SK-N-MC (cell line): ENCODE data around the gene TOX4.

Source experiments
- DNase-seq: peaks from one replicate; pipeline ENCODE4 v3.0.0-alpha.2; 2011; ENCODE audit warnings: low read depth, low spot score
- H3K27ac ChIP-seq: fragments of 200-600 bp; sonication (generic); 2 replicates; pipeline ENCODE4 v1.5.1; 2016; ENCODE audit warnings: mixed run types
- H3K36me3 ChIP-seq: fragments of 200-600 bp; sonication (generic); 2 replicates; pipeline ENCODE4 v1.6.1; 2017; ENCODE audit warnings: antibody characterized with exemption, low read length, mixed read lengths; ENCODE audit not compliant: insufficient read depth
- H3K4me3 ChIP-seq: fragments of 200-600 bp; sonication (generic); 2 replicates; pipeline ENCODE4 v1.5.1; 2016
- H3K9ac ChIP-seq: fragments of 200-600 bp; sonication (generic); 2 replicates; pipeline ENCODE4 v1.8.0; 2017; ENCODE audit warnings: mixed run types, mixed read lengths; ENCODE audit not compliant: insufficient read length
- H3K9me3 ChIP-seq: fragments of 200-600 bp; sonication (generic); 2 replicates; pipeline ENCODE4 v1.6.1; 2017; ENCODE audit warnings: low read depth, mild to moderate bottlenecking, antibody characterized with exemption, low read length, moderate library complexity, mixed read lengths
- EZH2 ChIP-seq: fragments of 200-600 bp; sonication (generic); IDR thresholded peaks from one replicate; pipeline ENCODE4 v1.6.1; 2017; ENCODE audit warnings: antibody characterized with exemption
- FOXP2 ChIP-seq: optimal IDR thresholded peaks from 2 replicates; pipeline ENCODE3; 2011; ENCODE audit warnings: mild to moderate bottlenecking, moderate library complexity; ENCODE audit not compliant: insufficient read depth; ENCODE audit errors: extremely low read length, control extremely low read depth
- POLR2AphosphoS5 ChIP-seq: IDR thresholded peaks from 2 replicates; pipeline ENCODE4 v1.6.1; 2012; ENCODE audit warnings: mild to moderate bottlenecking, low read depth, low read length, borderline replicate concordance

TOX4 gene

GRCh38 chr14:21510735-21511657, 34.0 kb downstream of the TOX4 start, which contains the start of gene METTL3:
METTL3 (minus strand) TSS chr14:21511340; CDS start chr14:21511223, 117 bp downstream.
- Histone ChIP-seq H3K4me3 (peak within 1 kb of the TSS; percentile 95), H3K9me3 (no peaks in the 10 kb centered on the region), H3K9ac (peak within 1 kb of the TSS; percentile 97), H3K36me3 (peaks cover 22% of the 10 kb centered on the region), H3K27ac (peak within 1 kb of the TSS; percentile 87)
- DNase-seq, result peak; percentile 94
- TF ChIP-seq POLR2AphosphoS5 (peak; percentile 82), FOXP2 (no peak), EZH2 (no peak)

GRCh38 chr14:21514341-21514740, 37.3 kb downstream of the TOX4 start:
- Histone ChIP-seq H3K9ac (no peak overlapping the region), H3K36me3 (peaks cover 1% of the 10 kb centered on the region), H3K4me3 (no peak overlapping the region), H3K27ac (peak overlapping the region; percentile 65), H3K9me3 (no peaks in the 10 kb centered on the region)
- DNase-seq, result no peak
- TF ChIP-seq POLR2AphosphoS5 (no peak), EZH2 (no peak), FOXP2 (no peak)

- peaks cover 16% of the 10 kb centered on the region; the same call in 1 of the 2 replicates for H3K36me3 ChIP-seq
- DNase-seq, result no peak
- TF ChIP-seq FOXP2 (no peak), EZH2 (no peak), POLR2AphosphoS5 (no peak)
- no peak overlapping the region for H3K27ac ChIP-seq
- H3K4me3 ChIP-seq, result no peak overlapping the region
- H3K9ac ChIP-seq, result no peak overlapping the region
- no peaks in the 10 kb centered on the region for H3K9me3 ChIP-seq
Observed at GRCh38 chr14:21518725-21519124, 41.7 kb downstream of the TOX4 start.

GRCh38 chr14:21520767-21521166, 43.8 kb downstream of the TOX4 start:
- no peak for DNase-seq
- H3K27ac ChIP-seq, result peak overlapping the region; percentile 44; the same call in 1 of the 2 replicates
- no peak for TF ChIP-seq FOXP2
- TF ChIP-seq EZH2, result no peak
- TF ChIP-seq POLR2AphosphoS5, result no peak
- no peak overlapping the region for H3K9ac ChIP-seq
- H3K36me3 ChIP-seq, result peaks cover 30% of the 10 kb centered on the region; the same call in 1 of the 2 replicates
- H3K4me3 ChIP-seq, result no peak overlapping the region
- H3K9me3 ChIP-seq, result no peaks in the 10 kb centered on the region

GRCh38 chr14:21521501-21521900, 44.5 kb downstream of the TOX4 start:
- H3K4me3 ChIP-seq, result no peak overlapping the region
- H3K27ac ChIP-seq, result peak overlapping the region; percentile 44; the same call in 1 of the 2 replicates
- no peak overlapping the region for H3K9ac ChIP-seq
- TF ChIP-seq FOXP2 (no peak), POLR2AphosphoS5 (no peak)
- peaks cover 30% of the 10 kb centered on the region; the same call in 1 of the 2 replicates for H3K36me3 ChIP-seq
- no peak for DNase-seq
- H3K9me3 ChIP-seq, result no peaks in the 10 kb centered on the region

- TF ChIP-seq POLR2AphosphoS5, result no peak
- TF ChIP-seq FOXP2, result no peak
- no peak for TF ChIP-seq EZH2
- Histone ChIP-seq H3K9ac (no peak overlapping the region), H3K27ac (no peak overlapping the region), H3K9me3 (no peaks in the 10 kb centered on the region), H3K36me3 (peaks cover 30% of the 10 kb centered on the region; the same call in 1 of the 2 replicates), H3K4me3 (no peak overlapping the region)
- DNase-seq, result no peak
Observed at GRCh38 chr14:21523203-21523602, 46.2 kb downstream of the TOX4 start.

GRCh38 chr14:21524575-21525490, 47.8 kb downstream of the TOX4 start:
- no peaks in the 10 kb centered on the region for H3K9me3 ChIP-seq
- peaks cover 30% of the 10 kb centered on the region; the same call in 1 of the 2 replicates for H3K36me3 ChIP-seq
- no peak for DNase-seq
- TF ChIP-seq FOXP2 (no peak), POLR2AphosphoS5 (no peak), EZH2 (no peak)
- peak overlapping the region; percentile 94 for H3K4me3 ChIP-seq
- H3K27ac ChIP-seq, result no peak overlapping the region
- H3K9ac ChIP-seq, result peak overlapping the region; percentile 83

GRCh38 chr14:21525571-21525961, 48.6 kb downstream of the TOX4 start:
- H3K9ac ChIP-seq, result peak overlapping the region; percentile 83
- peak overlapping the region; percentile 94 for H3K4me3 ChIP-seq
- TF ChIP-seq FOXP2 (no peak), POLR2AphosphoS5 (no peak), EZH2 (no peak)
- H3K36me3 ChIP-seq, result peaks cover 30% of the 10 kb centered on the region; the same call in 1 of the 2 replicates
- no peak for DNase-seq
- no peaks in the 10 kb centered on the region for H3K9me3 ChIP-seq
- no peak overlapping the region for H3K27ac ChIP-seq
